Fibroblast of pulmonary artery (primary cell): ENCODE data around the gene POFUT2.

Experiments used
- DNase-seq: peaks from one replicate; pipeline ENCODE4 v3.0.0-alpha.2; 2010; ENCODE audit warnings: low read depth
- H3K4me3 ChIP-seq: replicated peaks from 2 replicates; pipeline ENCODE4 v1.5.1; 2011; ENCODE audit warnings: low read depth, mild to moderate bottlenecking, control low read depth, low read length, moderate library complexity
- CTCF ChIP-seq: IDR thresholded peaks from 2 replicates; pipeline ENCODE4 v1.5.1; 2011; ENCODE audit warnings: mild to moderate bottlenecking, control low read depth, low read length, inconsistent platforms; ENCODE audit errors: missing control alignments

POFUT2 gene

GRCh38 chr21:45267390-45267760 lies 20.3 kb downstream of the POFUT2 start:
- no peak overlapping the region for H3K4me3 ChIP-seq
- DNase-seq: no peak
- TF ChIP-seq CTCF: no peak

- DNase-seq: no peak
- H3K4me3 ChIP-seq: no peak overlapping the region
- TF ChIP-seq CTCF: no peak
These were observed 20.9 kb downstream of the POFUT2 start for GRCh38 chr21:45266518-45267389.

DNA sequence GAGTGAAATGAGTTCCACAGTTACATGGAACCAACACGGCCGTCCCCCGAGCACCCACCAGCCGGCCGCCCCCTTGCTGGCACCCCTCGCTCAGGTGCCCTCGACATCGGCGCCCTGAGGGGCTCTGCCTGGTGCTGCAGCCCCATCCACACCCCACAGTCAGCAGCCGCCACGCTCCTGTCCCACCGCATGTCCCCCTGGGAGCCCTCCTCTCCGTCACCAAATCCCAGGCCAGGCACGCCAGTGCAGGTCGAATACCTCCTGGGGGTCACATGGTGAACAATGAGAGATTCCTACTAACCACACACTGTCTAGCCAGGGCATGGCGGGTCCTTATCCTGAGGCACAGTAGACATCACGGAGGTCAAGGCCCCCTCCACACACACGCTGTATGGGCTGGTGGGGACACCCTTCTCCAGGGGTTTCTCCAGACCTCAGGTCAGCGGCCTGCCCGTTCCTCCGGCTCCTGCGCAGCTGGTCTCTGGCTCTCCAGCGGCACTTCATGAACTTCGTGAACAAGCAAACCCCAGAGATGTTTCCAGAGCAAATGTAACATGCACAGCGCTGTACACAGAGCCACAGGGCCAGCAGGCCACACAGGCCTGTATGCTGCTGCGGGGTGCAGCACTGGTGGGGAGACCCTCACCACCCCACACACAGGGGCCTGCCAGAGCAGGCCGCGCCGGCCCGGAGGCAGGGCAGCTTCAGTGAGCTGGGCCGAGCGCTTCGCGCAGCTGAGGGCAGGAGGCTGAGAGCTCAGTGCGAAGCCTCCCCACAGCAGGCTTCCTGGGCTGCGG lies 21.8 kb downstream of the POFUT2 start:
- no peak overlapping the region for H3K4me3 ChIP-seq
- DNase-seq: no peak
- no peak for TF ChIP-seq CTCF

- no peak overlapping the region for H3K4me3 ChIP-seq
- TF ChIP-seq CTCF: no peak
- DNase-seq: no peak
These were observed 22.7 kb downstream of the POFUT2 start for GRCh38 chr21:45264912-45265515.

GRCh38 chr21:45264146-45264911 lies 23.4 kb downstream of the POFUT2 start:
- TF ChIP-seq CTCF: no peak
- no peak for DNase-seq
- H3K4me3 ChIP-seq: no peak overlapping the region

GRCh38 chr21:45263534-45263933 lies 24.2 kb downstream of the POFUT2 start:
- no peak for DNase-seq
- no peak for TF ChIP-seq CTCF
- no peak overlapping the region for H3K4me3 ChIP-seq
